Stimulated activated memory B cell treated with anti-CD40 and anti-IgM and Interleukin-4, amounts not matched to agents 10 μg/mL and 1 μg/mL and 100 μg/mL, for 72 hours (primary cell): ENCODE measurements around the gene TIMMDC1.

Source experiments
- ATAC-seq: fragments of 150-1000 bp; cut with Tn5 transposase; 2 replicates; pipeline ENCODE4 v1.10.0; 2021
- H3K27ac Mint-ChIP-seq: one replicate; pipeline ENCODE4 v1.8.0; 2022; ENCODE audit warnings: mild to moderate bottlenecking, mixed read lengths
- H3K27me3 Mint-ChIP-seq: one replicate; pipeline ENCODE4 v1.8.0; 2022; ENCODE audit warnings: mixed read lengths
- H3K36me3 Mint-ChIP-seq: one replicate; pipeline ENCODE4 v1.8.0; 2022; ENCODE audit warnings: mixed read lengths
- H3K4me1 Mint-ChIP-seq: one replicate; pipeline ENCODE4 v1.8.0; 2022; ENCODE audit warnings: mixed read lengths
- H3K4me3 Mint-ChIP-seq: one replicate; pipeline ENCODE4 v1.8.0; 2022; ENCODE audit warnings: mild to moderate bottlenecking, moderate library complexity, mixed read lengths
- H3K9me3 Mint-ChIP-seq: one replicate; pipeline ENCODE4 v1.8.0; 2022; ENCODE audit warnings: mixed read lengths

The TIMMDC1 gene, protein sequence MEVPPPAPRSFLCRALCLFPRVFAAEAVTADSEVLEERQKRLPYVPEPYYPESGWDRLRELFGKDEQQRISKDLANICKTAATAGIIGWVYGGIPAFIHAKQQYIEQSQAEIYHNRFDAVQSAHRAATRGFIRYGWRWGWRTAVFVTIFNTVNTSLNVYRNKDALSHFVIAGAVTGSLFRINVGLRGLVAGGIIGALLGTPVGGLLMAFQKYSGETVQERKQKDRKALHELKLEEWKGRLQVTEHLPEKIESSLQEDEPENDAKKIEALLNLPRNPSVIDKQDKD

GRCh38 chr3:119498186-119499011 is at the start of gene TIMMDC1:
Gene TIMMDC1 (plus strand): TSS chr3:119498547. CDS start chr3:119498734, 187 bp downstream.
- Mint-ChIP-seq H3K4me1 (peaks cover 31% of the 10 kb centered on the region), H3K27me3 (no peaks in the 10 kb centered on the region), H3K36me3 (peaks cover 6% of the 10 kb centered on the region), H3K4me3 (peak within 1 kb of the TSS; percentile 99), H3K27ac (peak within 1 kb of the TSS; percentile 98), H3K9me3 (no peaks in the 10 kb centered on the region)
- peak; percentile 100 for ATAC-seq

DNA sequence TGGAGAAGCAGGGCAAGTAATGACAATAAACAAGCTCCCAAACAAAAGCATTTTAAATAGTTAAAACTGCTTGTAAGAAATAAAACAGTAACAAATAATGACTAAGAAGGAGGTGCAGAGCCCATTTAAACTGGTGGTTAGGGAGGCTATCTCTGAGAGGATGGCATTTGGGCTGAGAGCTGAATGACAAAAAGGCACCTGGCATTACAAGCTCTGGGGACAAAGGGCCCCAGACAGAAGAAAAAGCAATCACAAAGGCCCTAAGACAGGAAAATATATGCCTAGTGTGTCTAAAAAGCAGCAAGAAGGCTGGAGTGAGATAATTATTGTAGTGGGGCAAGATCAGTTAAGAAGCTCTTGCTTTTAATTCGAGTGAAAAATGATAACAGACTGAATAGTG is 44.5 kb upstream of the TIMMDC1 start:
- Mint-ChIP-seq H3K9me3 (no peaks in the 10 kb centered on the region), H3K4me1 (peaks cover 6% of the 10 kb centered on the region), H3K36me3 (peaks cover 56% of the 10 kb centered on the region), H3K27me3 (no peaks in the 10 kb centered on the region), H3K27ac (no peak overlapping the region), H3K4me3 (no peak overlapping the region)
- no peak for ATAC-seq

- no peaks in the 10 kb centered on the region for H3K9me3 Mint-ChIP-seq
- peaks cover 62% of the 10 kb centered on the region for H3K36me3 Mint-ChIP-seq
- no peak overlapping the region for H3K27ac Mint-ChIP-seq
- peaks cover 6% of the 10 kb centered on the region for H3K4me1 Mint-ChIP-seq
- no peak for ATAC-seq
- no peak overlapping the region for H3K4me3 Mint-ChIP-seq
- no peaks in the 10 kb centered on the region for H3K27me3 Mint-ChIP-seq
Observed at GRCh38 chr3:119456469-119456868, 41.9 kb upstream of the TIMMDC1 start.

DNA sequence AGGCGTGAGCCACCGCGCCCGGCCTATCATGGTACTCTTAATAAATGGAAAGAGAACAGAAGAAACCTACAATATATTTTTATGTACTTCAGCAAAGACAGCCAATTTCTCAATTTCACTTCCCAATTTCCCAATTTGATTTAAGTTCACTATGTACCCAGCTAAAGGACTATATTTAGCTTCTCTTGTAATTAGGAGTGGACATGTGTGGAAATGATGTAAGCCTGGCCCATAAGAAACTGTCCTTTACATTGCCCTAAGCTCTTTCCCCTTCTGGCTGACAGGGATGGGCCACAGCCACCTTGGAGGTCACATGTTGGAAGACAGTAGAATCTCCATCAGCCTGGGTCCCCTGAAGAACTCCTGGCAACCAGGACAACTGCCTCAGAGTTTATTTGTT is 41.1 kb upstream of the TIMMDC1 start:
- Mint-ChIP-seq H3K9me3 (no peaks in the 10 kb centered on the region), H3K27ac (no peak overlapping the region), H3K27me3 (no peaks in the 10 kb centered on the region), H3K36me3 (peaks cover 62% of the 10 kb centered on the region), H3K4me3 (no peak overlapping the region), H3K4me1 (peaks cover 11% of the 10 kb centered on the region)
- no peak for ATAC-seq

DNA sequence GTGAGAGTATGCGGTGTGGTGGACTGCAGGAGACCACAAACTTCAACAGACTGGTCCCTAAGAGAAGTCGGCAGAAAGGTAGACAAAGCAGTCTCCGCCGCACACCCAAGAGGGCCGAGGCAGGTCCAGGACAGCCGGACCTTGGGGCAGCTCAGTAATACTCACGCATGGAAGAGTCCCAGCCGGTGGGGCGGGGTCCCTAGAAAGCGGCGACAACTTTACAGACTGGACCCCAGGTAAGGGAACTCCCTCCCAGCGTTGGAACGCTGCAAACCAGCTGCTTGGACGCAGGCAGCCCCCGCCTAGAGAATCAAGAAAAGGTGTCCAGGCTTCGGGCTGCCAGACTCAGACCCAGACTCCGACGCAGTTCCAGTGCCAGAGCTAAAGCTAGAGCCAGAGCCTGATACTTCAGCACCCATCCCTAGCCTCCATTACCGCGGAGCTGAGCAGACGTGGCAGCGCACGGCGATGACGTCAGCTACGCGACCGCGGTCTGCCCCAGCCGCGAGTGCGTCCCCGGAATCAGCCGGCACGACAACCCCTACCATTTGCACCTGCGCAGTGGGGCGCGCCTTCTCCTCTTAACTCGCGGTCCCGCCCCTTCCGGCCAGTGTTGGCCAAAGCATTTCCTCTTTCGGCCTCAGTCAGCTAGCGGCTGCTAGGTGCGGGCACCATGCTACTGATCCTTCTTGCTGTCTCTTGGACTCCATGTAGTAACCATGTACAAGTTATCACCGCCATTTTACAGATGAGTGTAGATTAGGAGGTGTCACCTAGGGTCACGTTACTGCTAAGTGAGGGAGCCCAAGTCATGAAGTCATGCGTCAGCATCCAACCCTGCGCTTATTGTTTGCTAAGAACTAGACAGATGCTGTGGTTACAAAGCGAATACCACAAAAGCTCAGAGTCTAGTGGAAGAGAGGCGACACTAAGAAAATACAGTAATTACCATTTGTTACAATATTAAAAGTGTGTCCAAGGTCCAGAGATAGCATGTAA is 34.9 kb upstream of the TIMMDC1 start, which contains the start of gene TMEM39A:
TSS of gene TMEM39A (minus strand) at position 445 of the 999 bp plus-strand sequence. CDS start 1,541 bp downstream, outside the sequence.
- peaks cover 29% of the 10 kb centered on the region for H3K4me1 Mint-ChIP-seq
- ATAC-seq, result peak; percentile 96
- H3K27ac Mint-ChIP-seq, result peak within 1 kb of the TSS; percentile 94
- peaks cover 17% of the 10 kb centered on the region for H3K36me3 Mint-ChIP-seq
- peak within 1 kb of the TSS; percentile 88 for H3K4me3 Mint-ChIP-seq
- H3K9me3 Mint-ChIP-seq, result no peaks in the 10 kb centered on the region
- H3K27me3 Mint-ChIP-seq, result no peaks in the 10 kb centered on the region

- ATAC-seq, result no peak
- Mint-ChIP-seq H3K4me1 (peaks cover 51% of the 10 kb centered on the region), H3K36me3 (peaks cover 21% of the 10 kb centered on the region), H3K27ac (peak overlapping the region; percentile 95), H3K9me3 (no peaks in the 10 kb centered on the region), H3K27me3 (no peaks in the 10 kb centered on the region), H3K4me3 (peak overlapping the region; percentile 85)
Observed at GRCh38 chr3:119468041-119468440, 30.3 kb upstream of the TIMMDC1 start.

- Mint-ChIP-seq H3K4me3 (peak overlapping the region; percentile 85), H3K27me3 (no peaks in the 10 kb centered on the region), H3K36me3 (peaks cover 21% of the 10 kb centered on the region), H3K9me3 (no peaks in the 10 kb centered on the region), H3K27ac (peak overlapping the region; percentile 95), H3K4me1 (peaks cover 41% of the 10 kb centered on the region)
- no peak for ATAC-seq
Observed at GRCh38 chr3:119469418-119470189, 28.7 kb upstream of the TIMMDC1 start.

GRCh38 chr3:119470866-119471265 is 27.5 kb upstream of the TIMMDC1 start:
- ATAC-seq, result no peak
- Mint-ChIP-seq H3K9me3 (no peaks in the 10 kb centered on the region), H3K36me3 (peaks cover 26% of the 10 kb centered on the region), H3K4me1 (peaks cover 41% of the 10 kb centered on the region), H3K27me3 (no peaks in the 10 kb centered on the region), H3K27ac (no peak overlapping the region), H3K4me3 (peak overlapping the region; percentile 19)

DNA sequence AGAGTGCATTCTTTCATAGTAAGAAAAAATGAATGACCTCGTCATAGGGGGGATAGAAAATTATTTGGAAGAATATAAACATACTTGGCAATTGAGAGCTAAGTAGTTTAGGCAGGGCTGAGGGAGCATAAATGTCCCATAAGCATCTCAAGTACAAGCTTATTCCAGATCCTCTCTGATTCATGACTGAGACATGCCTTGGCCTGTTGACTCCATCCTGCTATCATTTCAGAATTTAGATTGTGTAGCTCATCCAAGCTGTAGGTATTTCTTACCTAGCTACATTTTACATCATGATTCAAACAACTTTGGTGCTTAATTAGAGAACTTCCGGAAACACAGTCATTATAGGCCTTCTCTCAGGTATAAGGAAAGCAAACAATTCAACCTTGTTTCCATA is 17.3 kb upstream of the TIMMDC1 start:
- H3K4me1 Mint-ChIP-seq, result peaks cover 8% of the 10 kb centered on the region
- H3K27ac Mint-ChIP-seq, result no peak overlapping the region
- H3K4me3 Mint-ChIP-seq, result no peak overlapping the region
- H3K36me3 Mint-ChIP-seq, result peaks cover 68% of the 10 kb centered on the region
- ATAC-seq, result no peak
- H3K27me3 Mint-ChIP-seq, result no peaks in the 10 kb centered on the region
- H3K9me3 Mint-ChIP-seq, result no peaks in the 10 kb centered on the region

DNA sequence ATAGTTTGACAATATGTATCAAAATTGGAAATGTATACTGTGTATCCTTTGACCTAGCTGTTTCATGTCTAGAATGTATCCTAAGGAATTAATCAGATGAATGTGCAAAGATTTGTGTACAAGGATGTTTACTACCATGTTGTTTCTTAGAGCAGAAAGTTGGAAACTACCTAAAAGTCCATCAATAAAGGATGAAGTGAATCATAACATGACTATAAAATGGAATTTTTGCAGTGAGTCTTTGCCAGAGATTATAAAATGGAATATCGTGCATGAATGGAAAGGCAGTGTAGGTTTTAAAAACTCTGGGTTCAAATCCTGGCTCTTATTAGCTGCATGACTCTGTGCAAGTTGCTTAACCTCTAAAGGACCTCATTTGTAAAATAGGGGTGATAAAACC is 15.2 kb upstream of the TIMMDC1 start:
- ATAC-seq, result no peak
- Mint-ChIP-seq H3K27me3 (no peaks in the 10 kb centered on the region), H3K9me3 (no peaks in the 10 kb centered on the region), H3K27ac (peak overlapping the region; percentile 8), H3K36me3 (peaks cover 64% of the 10 kb centered on the region), H3K4me3 (no peak overlapping the region), H3K4me1 (peaks cover 8% of the 10 kb centered on the region)

DNA sequence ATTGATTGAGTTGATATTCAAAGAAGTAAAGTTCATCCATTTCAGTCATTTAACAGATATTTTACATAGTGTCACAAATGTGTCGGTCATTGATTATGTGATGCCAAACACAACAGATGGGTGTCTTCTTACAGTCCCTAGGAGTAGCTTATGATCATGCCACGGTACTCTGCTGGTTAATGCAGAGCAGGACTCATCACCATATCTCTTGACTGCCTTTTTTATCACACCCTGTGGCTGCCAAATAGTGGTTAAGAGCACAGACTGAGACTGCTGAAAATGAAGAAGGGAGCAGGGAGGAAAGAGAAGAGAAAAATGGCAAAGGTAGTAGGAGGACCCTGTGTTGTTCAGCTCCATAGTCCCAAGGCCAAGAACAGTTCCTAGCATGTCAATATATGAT is 12.8 kb upstream of the TIMMDC1 start:
- Mint-ChIP-seq H3K27ac (no peak overlapping the region), H3K36me3 (peaks cover 56% of the 10 kb centered on the region)
- no peak for ATAC-seq

GRCh38 chr3:119490153-119490552 is 8.2 kb upstream of the TIMMDC1 start:
- no peaks in the 10 kb centered on the region for H3K9me3 Mint-ChIP-seq
- peaks cover 45% of the 10 kb centered on the region for H3K36me3 Mint-ChIP-seq
- H3K27ac Mint-ChIP-seq, result no peak overlapping the region
- no peak for ATAC-seq
- no peaks in the 10 kb centered on the region for H3K4me1 Mint-ChIP-seq
- no peaks in the 10 kb centered on the region for H3K27me3 Mint-ChIP-seq
- no peak overlapping the region for H3K4me3 Mint-ChIP-seq

More for the DNA sequence above, 12.8 kb upstream of the TIMMDC1 start:
- H3K4me3 Mint-ChIP-seq, result no peak overlapping the region
- no peaks in the 10 kb centered on the region for H3K9me3 Mint-ChIP-seq
- peaks cover 8% of the 10 kb centered on the region for H3K4me1 Mint-ChIP-seq
- no peaks in the 10 kb centered on the region for H3K27me3 Mint-ChIP-seq

DNA sequence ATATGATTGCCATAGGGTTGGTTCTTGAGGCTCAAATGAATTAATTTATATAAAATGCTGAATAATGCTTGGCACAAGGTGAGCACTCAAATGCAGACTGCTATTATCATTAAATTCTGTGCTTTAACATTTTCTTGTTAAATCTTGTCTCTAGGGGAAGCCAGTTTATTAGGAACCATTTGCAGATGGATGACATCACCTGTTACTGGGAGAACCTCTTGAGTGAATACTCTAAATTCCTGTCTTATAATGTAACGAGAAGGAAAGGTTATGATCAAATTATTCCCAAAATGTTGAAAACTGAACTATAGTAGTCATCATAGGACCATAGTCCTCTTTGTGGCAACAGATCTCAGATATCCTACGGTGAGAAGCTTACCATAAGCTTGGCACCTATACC is 6.2 kb upstream of the TIMMDC1 start:
- Mint-ChIP-seq H3K27me3 (no peaks in the 10 kb centered on the region), H3K36me3 (peaks cover 29% of the 10 kb centered on the region), H3K9me3 (no peaks in the 10 kb centered on the region), H3K27ac (no peak overlapping the region), H3K4me1 (peaks cover 8% of the 10 kb centered on the region), H3K4me3 (no peak overlapping the region)
- no peak for ATAC-seq

- Mint-ChIP-seq H3K27me3 (no peaks in the 10 kb centered on the region), H3K27ac (peak overlapping the region; percentile 49), H3K4me3 (no peak overlapping the region), H3K9me3 (no peaks in the 10 kb centered on the region), H3K36me3 (peaks cover 29% of the 10 kb centered on the region), H3K4me1 (peaks cover 15% of the 10 kb centered on the region)
- ATAC-seq, result no peak
Observed at GRCh38 chr3:119492810-119493209, 5.5 kb upstream of the TIMMDC1 start.
